Measurements from ENCODE around the gene BCL2L13.

BCL2L13 gene

GRCh38 chr22:17767233-17768065 lies 128.9 kb downstream of the BCL2L13 start:
- Mint-ChIP-seq H3K27ac (peak overlapping the region; percentile 86), H3K9me3 (no peaks in the 10 kb centered on the region)

DNA sequence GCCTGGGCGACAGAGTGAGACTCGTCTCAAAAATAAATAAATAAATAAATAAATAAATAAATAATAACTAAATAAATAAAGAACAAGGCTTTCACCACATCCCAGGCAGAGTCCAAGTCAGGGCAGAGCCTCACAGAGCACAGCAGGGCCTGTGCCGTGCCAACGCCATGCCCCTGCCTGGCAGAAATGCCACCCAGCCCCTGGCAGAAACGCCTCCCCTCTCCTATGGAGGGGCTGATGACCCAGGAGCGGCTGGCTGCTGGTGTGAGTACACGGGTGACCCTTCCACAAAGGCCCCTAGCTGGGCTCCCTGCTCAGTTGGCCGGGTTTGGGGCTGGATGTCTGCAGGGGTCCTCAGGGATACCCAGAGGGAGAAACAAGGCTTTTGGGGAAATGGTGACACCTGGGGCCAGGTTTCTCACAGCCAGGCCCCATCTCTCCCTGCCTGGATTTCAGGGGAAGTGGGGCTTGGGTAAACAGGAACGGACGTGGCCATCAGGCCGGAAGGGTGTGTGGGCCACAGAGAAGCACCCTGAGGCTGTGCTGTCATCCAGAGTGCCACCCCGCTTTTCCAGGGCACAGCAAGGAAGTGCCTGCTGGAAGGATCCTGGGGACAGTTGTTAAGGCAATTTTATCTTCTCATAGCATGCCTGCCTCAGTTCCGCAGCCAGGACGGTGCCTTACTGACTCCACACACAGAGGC lies 130.6 kb downstream of the BCL2L13 start:
- Mint-ChIP-seq H3K27me3 (peaks cover 12% of the 10 kb centered on the region), H3K9me3 (no peaks in the 10 kb centered on the region), H3K27ac (no peak overlapping the region), H3K4me3 (no peak overlapping the region), H3K36me3 (ENCODE audit: low read depth) (peaks cover 4% of the 10 kb centered on the region), H3K4me1 (ENCODE audit: low read depth) (peaks cover 68% of the 10 kb centered on the region)

More at GRCh38 chr22:17767233-17768065, 128.9 kb downstream of the BCL2L13 start:
- Mint-ChIP-seq H3K36me3 (ENCODE audit: low read depth) (peaks cover 4% of the 10 kb centered on the region), H3K27me3 (peaks cover 12% of the 10 kb centered on the region), H3K4me3 (peak overlapping the region; percentile 53), H3K4me1 (ENCODE audit: low read depth) (peaks cover 60% of the 10 kb centered on the region)

GRCh38 chr22:17769716-17770082 lies 131.1 kb downstream of the BCL2L13 start:
- no peak overlapping the region for H3K4me3 Mint-ChIP-seq
- H3K27me3 Mint-ChIP-seq = peaks cover 7% of the 10 kb centered on the region
- H3K9me3 Mint-ChIP-seq = no peaks in the 10 kb centered on the region
- peaks cover 65% of the 10 kb centered on the region for H3K4me1 Mint-ChIP-seq (ENCODE audit: low read depth)
- no peak overlapping the region for H3K27ac Mint-ChIP-seq
- H3K36me3 Mint-ChIP-seq (ENCODE audit: low read depth) = peaks cover 4% of the 10 kb centered on the region

DNA sequence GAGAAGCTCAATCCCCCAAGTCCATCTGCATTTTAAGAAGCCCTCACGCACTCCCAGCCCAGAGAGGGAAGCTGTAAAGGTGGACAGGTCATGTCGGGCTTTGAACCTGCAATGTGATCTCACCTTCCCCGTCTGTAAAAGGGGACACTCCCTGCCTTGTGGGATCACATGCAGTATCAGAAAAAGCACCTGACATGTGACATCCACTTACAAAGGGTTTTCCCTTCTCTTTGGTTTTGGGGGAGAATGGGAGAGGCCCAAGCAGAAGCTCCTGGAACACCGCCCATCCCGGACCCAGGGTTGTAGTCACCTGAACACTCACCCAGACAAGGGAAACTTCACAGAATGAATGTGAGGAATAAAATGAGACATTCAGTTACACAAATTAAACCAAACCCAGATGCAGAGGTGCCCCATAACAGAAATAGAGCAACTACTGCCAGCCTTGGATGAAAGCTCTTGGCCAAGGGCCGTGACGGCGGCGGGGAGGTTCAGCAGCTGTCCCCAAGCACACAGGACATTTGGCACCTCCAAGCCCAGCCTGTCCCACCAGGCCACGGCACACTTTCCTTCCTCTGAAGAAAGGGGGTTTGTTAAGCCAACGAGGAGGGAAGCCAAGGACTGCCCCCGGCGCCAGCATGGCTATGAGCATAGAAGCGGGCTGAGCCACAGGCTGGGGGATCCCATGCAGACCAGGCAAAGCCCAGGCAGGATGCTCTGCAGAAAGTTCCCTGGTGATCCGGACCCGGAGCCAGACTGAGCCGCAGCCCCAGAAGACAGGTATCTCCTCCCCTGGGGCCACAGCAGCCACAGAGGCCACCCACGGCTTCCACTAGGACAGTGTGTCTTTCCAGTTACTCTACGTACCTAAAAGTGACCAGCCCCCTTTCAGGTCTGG lies 131.9 kb downstream of the BCL2L13 start:
- H3K36me3 Mint-ChIP-seq (ENCODE audit: low read depth) = peaks cover 4% of the 10 kb centered on the region
- peaks cover 67% of the 10 kb centered on the region for H3K4me1 Mint-ChIP-seq (ENCODE audit: low read depth)
- peaks cover 3% of the 10 kb centered on the region for H3K27me3 Mint-ChIP-seq
- H3K4me3 Mint-ChIP-seq = no peak overlapping the region
- H3K27ac Mint-ChIP-seq = no peak overlapping the region
- no peaks in the 10 kb centered on the region for H3K9me3 Mint-ChIP-seq

DNA sequence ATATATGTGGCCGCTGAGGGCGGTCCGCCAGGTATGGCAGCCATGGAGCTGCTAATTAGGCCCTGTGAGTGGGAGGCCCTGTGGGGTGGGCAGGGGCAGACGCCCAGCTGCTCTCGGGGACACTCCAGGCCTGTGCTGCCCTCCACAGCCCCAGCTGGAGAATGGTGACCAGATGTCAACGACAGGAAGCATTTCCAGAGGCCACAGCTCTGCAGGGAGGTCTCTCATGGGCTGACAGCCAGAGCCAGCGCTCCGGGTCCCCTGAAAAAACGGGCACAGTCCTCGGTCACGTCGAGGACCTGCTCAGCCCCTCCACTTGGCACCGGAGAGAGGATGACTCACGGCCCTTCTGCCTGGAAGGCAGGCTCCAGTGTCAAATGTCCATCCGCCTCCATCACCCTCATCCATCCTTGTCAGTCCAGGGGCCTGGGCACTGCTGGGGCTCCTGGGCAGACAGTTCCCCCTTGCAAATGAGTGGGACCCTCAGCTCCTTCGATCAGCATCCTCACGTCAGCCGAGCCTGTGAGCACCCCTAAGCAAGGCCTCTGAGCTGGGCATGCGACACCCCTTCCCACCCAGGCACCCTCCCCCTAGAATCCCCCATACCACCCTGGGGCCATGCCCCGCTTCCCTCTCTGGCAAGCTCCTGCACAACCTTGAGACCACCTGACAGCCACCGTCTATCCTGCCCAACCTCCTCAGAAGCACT lies 133.8 kb downstream of the BCL2L13 start:
- peaks cover 4% of the 10 kb centered on the region for H3K36me3 Mint-ChIP-seq (ENCODE audit: low read depth)
- H3K4me1 Mint-ChIP-seq (ENCODE audit: low read depth) = peaks cover 81% of the 10 kb centered on the region
- H3K27ac Mint-ChIP-seq = no peak overlapping the region
- H3K27me3 Mint-ChIP-seq = peaks cover 3% of the 10 kb centered on the region
- H3K4me3 Mint-ChIP-seq = peak overlapping the region; percentile 81
- no peaks in the 10 kb centered on the region for H3K9me3 Mint-ChIP-seq

DNA sequence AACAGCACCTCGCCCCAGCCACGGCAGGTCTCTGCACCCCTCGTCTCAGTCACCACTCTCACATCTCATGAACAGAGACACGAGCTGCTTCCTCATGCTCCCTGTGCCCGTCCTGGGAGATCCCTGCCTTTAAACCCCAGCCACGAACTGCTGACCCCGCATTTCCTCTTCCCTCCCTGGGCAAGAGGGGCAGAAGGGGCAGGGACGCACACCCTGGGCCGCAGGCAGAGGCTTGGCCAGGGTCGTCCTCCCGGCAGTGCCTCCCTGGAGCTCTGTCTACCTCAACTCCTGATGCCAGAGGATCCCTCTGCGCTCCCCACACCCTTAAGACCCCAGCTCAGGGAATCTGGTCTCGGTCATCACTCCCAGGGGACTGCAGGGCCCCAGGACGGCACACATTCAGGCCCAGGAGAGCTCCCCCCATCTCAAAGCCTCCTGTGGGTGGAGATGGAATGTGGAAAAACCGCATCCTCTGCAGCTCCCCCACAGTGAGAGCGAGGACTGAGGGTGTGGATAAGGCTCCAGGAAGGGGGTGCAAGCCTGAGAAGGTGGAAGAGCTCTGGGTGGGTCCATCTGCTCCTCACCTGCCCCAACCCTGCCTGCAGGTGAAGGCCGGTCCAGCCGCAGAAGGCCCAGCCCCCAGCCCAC lies 134.5 kb downstream of the BCL2L13 start:
- H3K27ac Mint-ChIP-seq = peak overlapping the region; percentile 68
- peaks cover 3% of the 10 kb centered on the region for H3K27me3 Mint-ChIP-seq
- H3K9me3 Mint-ChIP-seq = no peaks in the 10 kb centered on the region
- H3K36me3 Mint-ChIP-seq (ENCODE audit: low read depth) = peaks cover 4% of the 10 kb centered on the region
- peak overlapping the region; percentile 81 for H3K4me3 Mint-ChIP-seq
- H3K4me1 Mint-ChIP-seq (ENCODE audit: low read depth) = peaks cover 81% of the 10 kb centered on the region

DNA sequence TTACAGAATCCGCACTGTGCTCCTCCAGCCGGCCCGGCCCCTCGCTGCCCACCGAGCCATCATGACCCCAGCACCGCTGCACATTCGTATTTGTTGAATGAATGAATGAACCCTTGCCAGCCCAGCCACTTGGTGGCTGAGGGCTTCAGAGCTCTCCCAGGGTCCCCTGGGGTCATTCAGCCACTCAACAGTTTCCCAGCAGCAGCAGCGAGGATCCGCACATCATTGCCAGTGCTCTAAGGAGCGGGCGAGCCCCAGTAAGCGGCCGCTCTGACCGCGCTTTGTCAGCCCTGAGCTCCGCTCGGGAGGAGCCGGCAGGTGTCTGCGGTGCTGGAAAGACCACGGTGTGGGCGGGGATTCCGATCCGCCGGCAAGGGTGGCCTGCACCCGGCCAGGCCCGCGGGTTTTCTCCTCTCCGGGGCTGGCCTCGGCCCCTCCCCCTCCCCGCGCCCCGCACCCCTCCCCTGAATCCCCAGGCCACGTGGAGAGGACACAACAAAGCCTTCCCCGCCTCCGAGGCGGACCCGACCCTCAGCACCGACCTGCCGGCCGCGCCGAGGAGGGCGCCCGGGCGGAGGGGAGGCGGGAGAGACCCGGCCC lies 135.1 kb downstream of the BCL2L13 start:
- Mint-ChIP-seq H3K27ac (peak overlapping the region; percentile 68), H3K9me3 (no peaks in the 10 kb centered on the region), H3K4me3 (peak overlapping the region; percentile 81), H3K27me3 (peaks cover 3% of the 10 kb centered on the region), H3K4me1 (ENCODE audit: low read depth) (peaks cover 79% of the 10 kb centered on the region), H3K36me3 (ENCODE audit: low read depth) (peaks cover 4% of the 10 kb centered on the region)

DNA sequence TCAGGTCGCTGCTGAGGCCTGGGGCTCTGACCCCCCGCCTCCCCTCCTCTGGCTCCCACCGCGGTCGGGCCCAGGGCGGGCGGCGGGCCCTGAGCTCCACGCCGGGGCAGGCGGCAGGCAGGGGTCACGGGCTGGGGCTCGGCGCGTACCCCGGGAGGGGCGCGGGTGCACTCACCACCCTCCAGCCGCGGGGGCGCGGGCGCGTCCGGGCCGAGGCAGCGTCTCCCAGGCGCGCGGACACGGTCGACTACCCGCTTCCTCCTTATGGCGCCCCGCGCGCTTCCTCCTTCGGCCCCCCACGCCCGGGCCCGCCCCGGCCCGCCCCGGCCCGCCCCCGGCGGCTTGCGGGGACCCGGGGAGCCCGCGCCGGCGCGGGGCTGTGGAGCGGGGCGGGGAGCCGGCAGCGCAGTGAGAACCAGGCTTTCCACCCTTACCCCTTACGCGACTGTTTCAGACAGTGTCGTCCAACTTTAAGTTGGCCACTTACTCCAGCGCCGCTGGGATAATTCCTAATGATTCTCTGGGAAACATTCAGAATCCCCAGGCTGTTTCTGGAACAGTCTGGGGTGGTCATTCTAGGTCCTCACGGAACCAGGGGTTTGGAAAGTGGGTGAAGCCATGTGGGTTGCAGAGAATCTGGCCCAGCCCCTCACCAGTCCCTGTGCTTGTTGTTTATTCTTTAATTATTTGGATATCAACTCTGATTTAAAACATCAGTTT lies 135.8 kb downstream of the BCL2L13 start, which contains the start of gene BID:
Gene BID (minus strand): TSS at position 264 of the 720 bp plus-strand sequence. CDS start 24,353 bp downstream, outside the sequence.
- peak within 1 kb of the TSS; percentile 68 for H3K27ac Mint-ChIP-seq
- peaks cover 3% of the 10 kb centered on the region for H3K27me3 Mint-ChIP-seq
- peak within 1 kb of the TSS; percentile 81 for H3K4me3 Mint-ChIP-seq
- H3K36me3 Mint-ChIP-seq (ENCODE audit: low read depth) = peaks cover 4% of the 10 kb centered on the region
- H3K9me3 Mint-ChIP-seq = no peaks in the 10 kb centered on the region
- H3K4me1 Mint-ChIP-seq (ENCODE audit: low read depth) = peaks cover 84% of the 10 kb centered on the region

- Mint-ChIP-seq H3K4me3 (peak overlapping the region; percentile 67), H3K9me3 (no peaks in the 10 kb centered on the region), H3K27ac (peak overlapping the region; percentile 13), H3K27me3 (peaks cover 3% of the 10 kb centered on the region), H3K4me1 (ENCODE audit: low read depth) (peaks cover 85% of the 10 kb centered on the region), H3K36me3 (ENCODE audit: low read depth) (peaks cover 3% of the 10 kb centered on the region)
Measured at GRCh38 chr22:17774926-17775685, 136.5 kb downstream of the BCL2L13 start.

DNA sequence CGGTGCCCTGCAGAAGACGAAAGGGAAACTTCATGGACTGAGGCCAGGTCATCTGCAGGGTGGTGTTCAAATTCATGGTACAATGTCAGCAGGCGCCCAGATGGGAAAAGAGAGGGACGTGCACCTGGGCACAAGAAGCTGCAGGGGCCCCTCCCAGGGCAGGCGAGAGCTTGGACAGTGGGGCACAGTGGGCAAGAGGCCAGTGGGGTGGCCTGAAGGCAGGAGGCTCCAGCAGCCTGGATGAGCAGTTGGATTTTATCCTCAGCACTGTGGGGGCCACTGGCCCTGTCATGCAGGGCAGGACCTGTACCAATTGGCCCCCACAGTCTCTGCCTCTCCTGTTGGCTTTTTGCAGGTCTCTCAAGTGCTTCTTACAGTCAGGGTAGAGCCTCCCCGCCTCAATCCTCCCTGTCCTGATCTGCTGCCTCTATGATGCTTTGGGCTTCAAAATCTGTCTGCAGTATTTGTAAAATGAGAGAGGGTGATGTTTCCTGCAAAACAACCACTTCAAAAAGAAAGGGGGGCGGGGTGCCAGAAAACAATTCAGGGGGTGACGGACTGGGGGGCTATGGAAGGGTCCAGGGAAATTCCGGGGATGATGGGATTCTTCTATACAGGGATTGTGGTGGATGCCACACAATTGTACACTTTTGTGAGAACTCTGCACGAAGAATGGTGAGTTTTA lies 137.4 kb downstream of the BCL2L13 start:
- Mint-ChIP-seq H3K4me3 (peak overlapping the region; percentile 67), H3K9me3 (no peaks in the 10 kb centered on the region), H3K27ac (peak overlapping the region; percentile 99), H3K27me3 (no peaks in the 10 kb centered on the region), H3K36me3 (ENCODE audit: low read depth) (no peaks in the 10 kb centered on the region), H3K4me1 (ENCODE audit: low read depth) (peaks cover 87% of the 10 kb centered on the region)

DNA sequence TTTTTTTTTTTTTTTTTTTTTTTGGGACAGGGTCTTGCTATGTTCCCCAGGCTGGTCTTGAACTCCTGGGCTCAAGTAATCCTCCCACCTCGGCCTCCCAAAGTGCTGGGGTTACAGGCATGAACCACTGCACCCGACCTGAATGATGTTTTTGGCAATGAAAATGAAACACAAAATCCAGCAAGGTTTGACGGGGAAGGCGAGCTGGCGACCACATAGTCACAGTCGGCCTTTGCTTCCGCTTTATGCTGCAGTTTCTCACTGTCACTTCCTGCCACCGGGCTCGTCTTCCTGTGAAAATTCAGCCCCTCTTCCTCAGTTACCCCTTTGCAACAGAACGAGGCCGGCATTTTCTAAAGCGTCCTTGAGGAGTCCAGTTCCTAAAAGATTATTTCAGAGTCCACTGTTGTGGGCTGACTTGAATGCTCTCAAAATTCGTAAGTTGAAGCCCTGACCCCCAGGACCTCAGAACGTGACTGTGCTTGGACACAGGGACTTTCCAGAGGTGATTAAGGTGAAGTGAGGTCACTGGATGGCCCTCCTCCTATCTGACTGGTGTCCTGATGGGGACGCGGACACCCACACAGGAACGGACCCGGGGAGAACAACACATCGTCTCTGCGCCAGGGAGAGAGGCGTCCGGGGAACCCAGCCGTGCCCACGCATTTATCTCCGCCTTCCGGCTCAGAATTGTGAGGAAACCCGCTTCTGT lies 138.6 kb downstream of the BCL2L13 start:
- Mint-ChIP-seq H3K9me3 (no peaks in the 10 kb centered on the region), H3K27me3 (no peaks in the 10 kb centered on the region), H3K27ac (peak overlapping the region; percentile 99), H3K4me3 (peak overlapping the region; percentile 92), H3K36me3 (ENCODE audit: low read depth) (no peaks in the 10 kb centered on the region), H3K4me1 (ENCODE audit: low read depth) (peaks cover 87% of the 10 kb centered on the region)

DNA sequence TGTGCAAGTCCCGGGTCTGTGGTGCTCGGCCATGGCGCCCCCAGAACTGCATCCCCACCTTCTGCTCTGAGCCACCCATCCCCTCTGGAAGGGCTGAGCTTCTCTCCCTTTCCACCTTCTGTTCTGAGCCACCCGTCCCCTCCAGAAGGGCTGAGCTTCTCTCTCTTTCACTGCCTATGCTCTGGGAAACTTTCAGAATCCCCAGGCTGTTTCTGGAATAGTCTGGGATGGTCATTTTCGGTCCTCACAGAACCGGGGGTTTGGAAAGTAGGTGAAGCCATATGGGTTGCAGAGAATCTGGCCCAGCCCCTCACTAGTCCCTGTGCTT lies 139.1 kb downstream of the BCL2L13 start:
- H3K36me3 Mint-ChIP-seq (ENCODE audit: low read depth) = no peaks in the 10 kb centered on the region
- peak overlapping the region; percentile 99 for H3K27ac Mint-ChIP-seq
- peak overlapping the region; percentile 92 for H3K4me3 Mint-ChIP-seq
- no peaks in the 10 kb centered on the region for H3K27me3 Mint-ChIP-seq
- peaks cover 87% of the 10 kb centered on the region for H3K4me1 Mint-ChIP-seq (ENCODE audit: low read depth)
- H3K9me3 Mint-ChIP-seq = no peaks in the 10 kb centered on the region
